T-helper 22 cell (primary cell): ENCODE data around the gene POMT2.
"Not testable (repeated sequence)": the region's sequence is repeated elsewhere in the genome, so short reads cannot be mapped to it uniquely, and the experiment has no call there.

Experiments
- DNase-seq: peaks from one replicate; pipeline ENCODE4 v3.0.0-alpha.2; 2020; ENCODE audit warnings: low read depth

POMT2 gene

GRCh38 chr14:77324816-77325745 lies 4.4 kb upstream of the POMT2 start:
- DNase-seq = no peak

GRCh38 chr14:77324289-77324688 lies 3.6 kb upstream of the POMT2 start:
- DNase-seq = no peak

GRCh38 chr14:77323571-77323970 lies 2.9 kb upstream of the POMT2 start:
- no peak for DNase-seq

- DNase-seq = no peak
These were observed 2.3 kb upstream of the POMT2 start for GRCh38 chr14:77322951-77323350.

GRCh38 chr14:77322250-77322902 lies 1.7 kb upstream of the POMT2 start:
- no peak for DNase-seq

- DNase-seq = no peak
These were observed 1.3 kb downstream of the POMT2 start for GRCh38 chr14:77319422-77319821.

GRCh38 chr14:77318756-77319155 lies 1.9 kb downstream of the POMT2 start:
- DNase-seq = not testable (repeated sequence)

GRCh38 chr14:77318006-77318553 lies 2.6 kb downstream of the POMT2 start:
- DNase-seq = no peak

GRCh38 chr14:77316872-77317301 lies 3.8 kb downstream of the POMT2 start:
- no peak for DNase-seq

GRCh38 chr14:77316195-77316505 lies 4.5 kb downstream of the POMT2 start:
- DNase-seq = no peak

- DNase-seq = no peak
These were observed 5.9 kb downstream of the POMT2 start for GRCh38 chr14:77314539-77315457.

GRCh38 chr14:77314043-77314442 lies 6.6 kb downstream of the POMT2 start:
- DNase-seq = no peak

GRCh38 chr14:77313371-77313770 lies 7.3 kb downstream of the POMT2 start:
- no peak for DNase-seq

GRCh38 chr14:77311217-77311616 lies 9.5 kb downstream of the POMT2 start:
- no peak for DNase-seq

- DNase-seq = no peak
These were observed 10.7 kb downstream of the POMT2 start for GRCh38 chr14:77310026-77310425.

- no peak for DNase-seq
These were observed 11.6 kb downstream of the POMT2 start for GRCh38 chr14:77309131-77309530.

GRCh38 chr14:77306851-77307496 lies 13.7 kb downstream of the POMT2 start:
- DNase-seq = no peak

- no peak for DNase-seq
These were observed 14.3 kb downstream of the POMT2 start for GRCh38 chr14:77306416-77306815.

- no peak for DNase-seq
These were observed 15.0 kb downstream of the POMT2 start for GRCh38 chr14:77305696-77306095.

GRCh38 chr14:77303417-77304156 lies 17.1 kb downstream of the POMT2 start:
- DNase-seq = no peak

- no peak for DNase-seq
These were observed 17.8 kb downstream of the POMT2 start for GRCh38 chr14:77302926-77303325.
